ENCODE results near the gene MACROH2A2.

GRCh38 chr10:70130878-70131559 is 78.4 kb downstream of the MACROH2A2 start:
- TF ChIP-seq CTCF (IDR thresholded peaks at IDR 0.05; ENCODE audit: low read depth, low read length), result no peak
- no peak for TF ChIP-seq POLR2A (IDR thresholded peaks at IDR 0.05; ENCODE audit: extremely low read depth, insufficient read length)
- TF ChIP-seq MAX (IDR thresholded peaks at IDR 0.05; ENCODE audit: low read depth, low read length), result no peak
- TF ChIP-seq MYC (IDR thresholded peaks at IDR 0.05; ENCODE audit: low read depth, low read length), result no peak
